PFSK-1 (cell line): ENCODE data around the gene AHSP.

ENCODE experiments used
- FOXP2 ChIP-seq: optimal IDR thresholded peaks from 2 replicates; pipeline ENCODE3; 2011; ENCODE audit warnings: borderline replicate concordance, control low read depth, inconsistent platforms; ENCODE audit not compliant: insufficient read depth; ENCODE audit errors: extremely low read length, extremely low read depth
- POLR2AphosphoS5 ChIP-seq: IDR thresholded peaks from 2 replicates; pipeline ENCODE4 v1.6.1; 2012; ENCODE audit warnings: low read depth, mild to moderate bottlenecking, control low read depth, low read length, moderate library complexity
- SIN3A ChIP-seq: IDR thresholded peaks from 2 replicates; pipeline ENCODE4 v1.6.1; 2012; ENCODE audit warnings: mild to moderate bottlenecking, low read length, moderate library complexity, borderline replicate concordance; ENCODE audit not compliant: insufficient read depth
- TAF1 ChIP-seq: IDR thresholded peaks from 2 replicates; pipeline ENCODE4 v1.6.1; 2012; ENCODE audit warnings: low read length, control low read depth, borderline replicate concordance; ENCODE audit not compliant: insufficient read depth
- TF ChIP-seq, protein P1 (sequence below), 2 experiments: IDR thresholded peaks; 2 replicates each; pipeline versions ENCODE4 v1.6.1 to v1.8.0; 2011 to 2012; ENCODE audit warnings: low read depth in 2 of 2, low read length in 2 of 2, control low read depth in 1 of 2, inconsistent platforms in 1 of 2, mild to moderate bottlenecking in 1 of 2, moderate library complexity in 1 of 2; ENCODE audit not compliant: insufficient read depth in 1 of 2

Gene AHSP

DNA sequence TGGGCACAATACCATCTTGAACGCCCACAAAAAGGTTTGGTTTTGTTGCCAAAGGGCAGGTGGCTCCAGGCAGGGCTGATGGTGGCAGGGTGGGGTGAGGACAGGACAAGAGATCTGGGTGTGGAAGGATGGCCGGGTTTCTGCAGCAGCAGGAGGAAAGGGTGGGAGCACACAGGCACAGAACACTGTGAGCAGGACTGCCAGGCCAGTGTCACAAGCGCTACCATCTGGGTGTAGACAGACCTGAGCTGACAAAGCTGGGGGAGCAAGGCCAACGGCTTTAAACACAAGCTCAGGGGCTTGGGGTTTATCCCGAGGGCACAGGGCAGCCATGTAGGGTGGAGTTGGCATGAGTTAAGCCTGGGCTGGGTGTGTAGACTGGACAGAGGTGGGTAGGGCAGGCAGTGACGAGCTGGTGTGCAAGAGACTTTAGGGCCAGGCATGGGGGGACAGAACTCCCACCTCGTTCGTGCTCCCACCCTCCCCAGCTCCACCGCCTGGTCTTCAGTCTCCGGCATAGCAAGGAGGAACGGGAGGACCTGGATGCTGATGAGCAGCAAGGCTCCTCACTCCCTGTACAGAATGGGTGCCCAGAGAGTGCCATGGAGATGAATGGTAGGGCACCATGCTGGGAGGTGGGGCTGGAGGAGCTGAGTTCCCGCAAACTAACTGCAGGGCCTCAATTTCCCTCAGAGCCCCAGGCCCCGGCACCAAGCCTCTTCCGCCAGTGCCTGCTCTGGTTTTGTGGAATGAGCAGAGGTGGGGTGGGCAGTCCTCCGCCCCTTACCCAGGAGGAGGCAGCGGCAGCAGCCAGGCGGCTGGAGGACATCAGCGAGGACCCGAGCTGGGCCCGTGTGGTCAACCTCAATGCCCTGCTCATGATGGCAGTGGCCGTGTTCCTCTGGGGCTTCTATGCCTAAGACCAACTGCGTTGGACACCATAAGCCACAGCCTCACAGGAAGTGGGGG is 37.8 kb upstream of the AHSP start:
- TF ChIP-seq FOXP2 (no peak), TAF1 (no peak), SIN3A (no peak), POLR2AphosphoS5 (no peak)
- TF ChIP-seq, protein P1, sequence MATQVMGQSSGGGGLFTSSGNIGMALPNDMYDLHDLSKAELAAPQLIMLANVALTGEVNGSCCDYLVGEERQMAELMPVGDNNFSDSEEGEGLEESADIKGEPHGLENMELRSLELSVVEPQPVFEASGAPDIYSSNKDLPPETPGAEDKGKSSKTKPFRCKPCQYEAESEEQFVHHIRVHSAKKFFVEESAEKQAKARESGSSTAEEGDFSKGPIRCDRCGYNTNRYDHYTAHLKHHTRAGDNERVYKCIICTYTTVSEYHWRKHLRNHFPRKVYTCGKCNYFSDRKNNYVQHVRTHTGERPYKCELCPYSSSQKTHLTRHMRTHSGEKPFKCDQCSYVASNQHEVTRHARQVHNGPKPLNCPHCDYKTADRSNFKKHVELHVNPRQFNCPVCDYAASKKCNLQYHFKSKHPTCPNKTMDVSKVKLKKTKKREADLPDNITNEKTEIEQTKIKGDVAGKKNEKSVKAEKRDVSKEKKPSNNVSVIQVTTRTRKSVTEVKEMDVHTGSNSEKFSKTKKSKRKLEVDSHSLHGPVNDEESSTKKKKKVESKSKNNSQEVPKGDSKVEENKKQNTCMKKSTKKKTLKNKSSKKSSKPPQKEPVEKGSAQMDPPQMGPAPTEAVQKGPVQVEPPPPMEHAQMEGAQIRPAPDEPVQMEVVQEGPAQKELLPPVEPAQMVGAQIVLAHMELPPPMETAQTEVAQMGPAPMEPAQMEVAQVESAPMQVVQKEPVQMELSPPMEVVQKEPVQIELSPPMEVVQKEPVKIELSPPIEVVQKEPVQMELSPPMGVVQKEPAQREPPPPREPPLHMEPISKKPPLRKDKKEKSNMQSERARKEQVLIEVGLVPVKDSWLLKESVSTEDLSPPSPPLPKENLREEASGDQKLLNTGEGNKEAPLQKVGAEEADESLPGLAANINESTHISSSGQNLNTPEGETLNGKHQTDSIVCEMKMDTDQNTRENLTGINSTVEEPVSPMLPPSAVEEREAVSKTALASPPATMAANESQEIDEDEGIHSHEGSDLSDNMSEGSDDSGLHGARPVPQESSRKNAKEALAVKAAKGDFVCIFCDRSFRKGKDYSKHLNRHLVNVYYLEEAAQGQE (IDR thresholded peaks at IDR 0.05; ENCODE audit: insufficient read depth in 1 of 2, low read depth in 2 of 2, low read length in 2 of 2): no peak

DNA sequence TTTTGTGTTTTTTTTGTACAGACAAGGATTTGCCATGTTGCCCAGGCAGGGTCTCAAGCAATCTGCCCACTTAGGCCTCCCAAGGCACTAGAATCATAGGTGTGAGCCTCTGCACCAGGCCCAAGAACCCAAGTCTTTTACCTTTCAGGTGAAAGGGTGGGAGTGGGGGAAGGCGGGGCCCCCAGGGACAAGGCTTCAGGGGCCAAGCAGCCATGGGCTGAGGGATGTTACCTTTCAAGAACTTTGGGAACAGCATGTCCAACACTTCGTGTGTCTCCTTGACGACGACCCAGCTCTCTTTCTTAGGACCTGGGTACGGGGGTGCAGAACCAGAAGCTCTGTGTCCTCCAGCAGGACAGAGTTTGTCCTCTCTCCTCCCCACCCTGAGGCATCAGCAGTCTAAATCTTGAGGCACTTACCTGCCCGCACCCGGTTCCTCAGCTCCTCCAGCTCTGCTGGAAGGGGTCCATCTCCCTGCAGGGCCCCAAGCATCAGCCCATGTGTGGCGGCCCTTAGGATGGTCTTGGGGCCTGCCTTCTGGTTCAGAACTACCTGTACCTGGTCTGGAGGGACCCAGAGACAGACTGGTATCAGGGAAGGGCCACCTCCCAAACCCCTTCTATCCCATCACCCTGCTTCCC is 35.8 kb upstream of the AHSP start:
- no peak for TF ChIP-seq FOXP2
- TF ChIP-seq, protein P1 (IDR thresholded peaks at IDR 0.05; ENCODE audit: insufficient read depth in 1 of 2, low read depth in 2 of 2, low read length in 2 of 2): no peak
- no peak for TF ChIP-seq SIN3A
- no peak for TF ChIP-seq POLR2AphosphoS5
- TF ChIP-seq TAF1: no peak

DNA sequence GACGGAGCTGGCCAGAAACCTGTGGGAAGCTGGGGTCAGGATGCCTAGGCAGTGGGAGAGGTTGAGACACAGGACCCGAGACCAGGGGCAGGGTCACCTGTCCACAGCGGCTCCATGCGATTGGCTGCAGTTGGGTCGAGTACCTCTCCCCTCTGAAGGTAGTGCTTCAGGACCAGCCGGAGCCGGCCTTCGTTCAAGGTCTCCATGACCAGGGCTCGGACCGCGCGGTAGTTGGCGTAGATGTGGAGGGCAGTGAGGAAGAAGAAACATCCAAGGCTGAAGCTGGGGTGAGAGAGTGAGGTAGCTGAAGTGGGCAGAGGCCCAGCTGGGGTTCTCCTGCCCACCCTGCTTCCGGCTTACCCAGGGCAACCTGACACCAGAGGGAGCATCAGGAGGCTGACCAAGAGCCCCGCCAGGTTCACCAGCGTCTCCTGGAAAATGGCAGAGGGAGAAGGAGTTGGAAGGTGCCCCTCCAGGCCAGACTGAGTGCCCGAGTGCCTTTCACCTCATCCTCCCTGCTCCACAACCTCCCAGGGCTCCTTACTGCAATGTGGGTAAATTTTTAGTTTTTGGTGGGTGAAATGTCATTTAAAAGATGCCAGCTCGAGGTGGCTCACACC is 34.1 kb upstream of the AHSP start:
- TF ChIP-seq, protein P1 (IDR thresholded peaks at IDR 0.05; ENCODE audit: insufficient read depth in 1 of 2, low read depth in 2 of 2, low read length in 2 of 2): no peak
- TF ChIP-seq TAF1 (no peak), FOXP2 (no peak), SIN3A (no peak), POLR2AphosphoS5 (no peak)

DNA sequence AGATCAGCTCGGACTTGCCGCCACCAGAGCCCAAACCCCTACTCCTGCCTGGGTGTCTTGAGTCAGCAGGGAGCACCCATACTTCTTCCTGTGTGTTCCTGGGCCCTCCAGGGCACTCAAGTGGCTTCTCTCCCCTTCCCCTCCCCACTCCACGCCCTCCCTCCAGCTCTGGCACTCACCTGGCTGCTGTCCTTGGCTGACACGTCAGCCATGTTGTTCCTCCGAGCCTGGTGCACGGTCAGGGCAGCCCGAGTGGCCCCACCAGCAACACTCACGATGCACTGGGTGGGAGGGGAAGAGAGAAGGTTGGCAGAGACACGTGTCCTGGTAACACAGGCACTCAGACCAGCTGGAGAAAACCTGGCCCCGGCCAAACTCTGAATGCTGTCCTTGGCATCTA is 31.0 kb upstream of the AHSP start:
- TF ChIP-seq TAF1: no peak
- no peak for TF ChIP-seq FOXP2
- no peak for TF ChIP-seq POLR2AphosphoS5
- TF ChIP-seq, protein P1 (IDR thresholded peaks at IDR 0.05; ENCODE audit: insufficient read depth in 1 of 2, low read depth in 2 of 2, low read length in 2 of 2): no peak
- no peak for TF ChIP-seq SIN3A
